ENCODE data around the gene CPNE5.

GRCh38 chr6:36769183-36769675, 70.0 kb downstream of the CPNE5 start:
- no peak for TF ChIP-seq CTCF (conservative IDR thresholded peaks at IDR 0.05; ENCODE audit: low read length)
- TF ChIP-seq EZH2phosphoT487 (IDR thresholded peaks at IDR 0.05; ENCODE audit: borderline replicate concordance) = no peak

Measured in Loucy (cell line).